ENCODE measurements around the gene CD247. TPM values are rescaled to one million over a fixed set of nuclear protein-coding genes. Genes with fewer than 3 reads are reported as not detected.

The CD247 gene
- total and polyA plus RNA-seq, 2 of the 4 experiments (the other 2 are of a cell fraction) = not detected

- no peaks in the 10 kb centered on the region for H3K9me3 ChIP-seq (ENCODE audit: control insufficient read depth, insufficient read depth, low read length)
- no TSS peak for BruUV-seq (replicated peaks)
- no peak overlapping the region for H3K56ac ChIP-seq (ENCODE audit: extremely low read depth, insufficient read depth, low read length)
- H3K4me1 ChIP-seq (ENCODE audit: control insufficient read depth, insufficient read depth, low read length) = no peaks in the 10 kb centered on the region
- WGBS, 2 experiments (ENCODE audit: extremely low coverage in 2 of 2, insufficient read length in 1 of 2) = no CpG with 5 or more reads among the region's 9 CpGs
- no peak overlapping the region for H4K5ac ChIP-seq (ENCODE audit: low read depth, low read length)
- H2AK9ac ChIP-seq (replicated peaks; ENCODE audit: low read depth, low read length, poor library complexity) = no peak overlapping the region
- no peak overlapping the region for H2AFZ ChIP-seq (replicated peaks; ENCODE audit: low read length, poor library complexity)
- H2BK120ac ChIP-seq (ENCODE audit: low read depth, low read length) = no peak overlapping the region
- no peak overlapping the region for H2BK20ac ChIP-seq (ENCODE audit: low read depth, low read length)
- no peak overlapping the region for H3K14ac ChIP-seq (replicated peaks; ENCODE audit: low read depth, low read length)
- H2BK15ac ChIP-seq (ENCODE audit: low read depth, low read length) = no peak overlapping the region
- no peaks in the 10 kb centered on the region for H3K79me1 ChIP-seq (ENCODE audit: low read depth in 1 of 2, low read length in 2 of 2)
- in situ Hi-C loops (cut with MboI; ENCODE audit: low sequenced_read_pairs) (no loop called here), dilution Hi-C loops (cut with HindIII; ENCODE audit: low sequenced_read_pairs, unreplicated experiment) (no loop called here), intact Hi-C loops (cut with micrococcal nuclease) (no loop called here)
- no peak for TF ChIP-seq MAFK (IDR thresholded peaks at IDR 0.05; ENCODE audit: low read depth, low read length)
- no peak for TF ChIP-seq RAD21 (IDR thresholded peaks at IDR 0.05; ENCODE audit: low read length)
- no peak for TF ChIP-seq FOS (IDR thresholded peaks at IDR 0.05; ENCODE audit: low read depth, low read length)
- no peak for TF ChIP-seq CTCF (conservative IDR thresholded peaks at IDR 0.05; ENCODE audit: low read depth, low read length)
- no peak for TF ChIP-seq BHLHE40 (IDR thresholded peaks at IDR 0.05; ENCODE audit: low read depth, low read length)
- TF ChIP-seq SMC3 (IDR thresholded peaks at IDR 0.05; ENCODE audit: low read depth, low read length) = no peak
- no peak for TF ChIP-seq MAZ (IDR thresholded peaks at IDR 0.05; ENCODE audit: borderline replicate concordance, low read depth, low read length)
- no peak for TF ChIP-seq RCOR1 (IDR thresholded peaks at IDR 0.05; ENCODE audit: insufficient replicate concordance, low read length)
- no peak for TF ChIP-seq MXI1 (IDR thresholded peaks at IDR 0.05; ENCODE audit: borderline replicate concordance, low read depth, low read length)
- no peak for TF ChIP-seq CEBPB (IDR thresholded peaks at IDR 0.05; ENCODE audit: low read depth, low read length)
- TF ChIP-seq CHD1 (IDR thresholded peaks at IDR 0.05; ENCODE audit: low read depth, low read length) = no peak
- TF ChIP-seq NFE2L2 (IDR thresholded peaks at IDR 0.05; ENCODE audit: low read depth, low read length) = no peak
- TF ChIP-seq ELK1 (IDR thresholded peaks at IDR 0.05; ENCODE audit: borderline replicate concordance, low read depth, low read length) = no peak
- TF ChIP-seq RFX5 (IDR thresholded peaks at IDR 0.05; ENCODE audit: low read depth, low read length) = no peak
- no peak for TF ChIP-seq USF2 (IDR thresholded peaks at IDR 0.05; ENCODE audit: low read depth, low read length)
- TF ChIP-seq POLR2A (IDR thresholded peaks at IDR 0.05; ENCODE audit: low read depth, low read length) = no peak
- peaks cover 7% of the 10 kb centered on the region for H3K27me3 ChIP-seq (ENCODE audit: control insufficient read depth, insufficient read depth, low read length)
- no peak overlapping the region for H3K4me3 ChIP-seq (ENCODE audit: insufficient read depth, low read depth, low read length)
- no peak overlapping the region for H3K27ac ChIP-seq (ENCODE audit: insufficient read depth, low read length)
- H4K8ac ChIP-seq (ENCODE audit: low read depth in 2 of 2, low read length in 2 of 2) = no peak overlapping the region
- H4K20me1 ChIP-seq (ENCODE audit: insufficient read depth, low read length) = no peaks in the 10 kb centered on the region
- no peak overlapping the region for H2AK5ac ChIP-seq (ENCODE audit: low read depth, low read length)
- POLR2A ChIA-PET (ENCODE audit: unreplicated experiment) = interaction anchor here (0.7 kb wide), 1 partner anchor 704 kb away, joined by 3 read pairs; no protein-coding TSS in a partner anchor
- CTCF ChIA-PET = no interaction called here
- H3K36me3 ChIP-seq (ENCODE audit: control insufficient read depth, insufficient read depth, low read length) = no peaks in the 10 kb centered on the region
- ATAC-seq (ENCODE audit: low read depth) (no peak), DNase-seq (no peak)
- H3K18ac ChIP-seq (ENCODE audit: low read depth, low read length) = no peak overlapping the region
- no peak overlapping the region for H2BK5ac ChIP-seq (ENCODE audit: low read depth, low read length, poor library complexity, severe bottlenecking)
- no peak overlapping the region for H3K4ac ChIP-seq (ENCODE audit: low read depth, low read length)
- no peak overlapping the region for H3K9ac ChIP-seq (ENCODE audit: low read depth, low read length)
- H3K9me1 ChIP-seq (ENCODE audit: insufficient read depth, low read length) = no peaks in the 10 kb centered on the region
- no peak overlapping the region for H3K23ac ChIP-seq (ENCODE audit: low read depth, low read length)
- no peak overlapping the region for H4K91ac ChIP-seq (ENCODE audit: insufficient read depth, low read depth, low read length)
- H3K4me2 ChIP-seq (ENCODE audit: low read depth, low read length) = no peak overlapping the region
Measured at GRCh38 chr1:167514288-167514687, 4.0 kb downstream of the CD247 start.
